Keratinocyte (primary cell): ENCODE data around the gene APMAP. TPM values are rescaled to one million over a fixed set of nuclear protein-coding genes. Genes with fewer than 3 reads are reported as not detected.

Experiments
- DNase-seq: peaks from one replicate; pipeline ENCODE4 v3.0.0-alpha.2; 2011; ENCODE audit warnings: low read depth, missing footprints, low spot score
- FAIRE-seq: peaks from 2 replicates; lab custom pipeline; 2011; peaks lifted over from hg19 to GRCh38; lab: Jason Lieb, UNC
- H2AFZ ChIP-seq: 2 replicates; pipeline ENCODE4 v1.6.0; 2012; ENCODE audit warnings: low read length, control low read depth, inconsistent platforms; ENCODE audit not compliant: control insufficient read depth
- H3K27ac ChIP-seq: 2 replicates; pipeline ENCODE4 v1.5.1; 2011; ENCODE audit warnings: low read length; ENCODE audit not compliant: control insufficient read depth, insufficient read depth
- H3K27me3 ChIP-seq: 3 replicates; pipeline ENCODE4 v1.6.0; 2011; ENCODE audit warnings: low read length; ENCODE audit not compliant: control insufficient read depth, insufficient read depth; ENCODE audit errors: extremely low read depth
- H3K36me3 ChIP-seq, 2 experiments: 2 replicates in 1 of 2; 3 replicates in 1 of 2; pipeline ENCODE4 v1.5.1; 2011; ENCODE audit warnings: low read length in 2 of 2, mild to moderate bottlenecking in 1 of 2; ENCODE audit not compliant: control insufficient read depth in 2 of 2, insufficient read depth in 2 of 2; ENCODE audit errors: extremely low read depth in 1 of 2
- H3K4me1 ChIP-seq: 3 replicates; pipeline ENCODE4 v1.5.1; 2011; ENCODE audit warnings: low read length; ENCODE audit not compliant: control insufficient read depth, insufficient read depth; ENCODE audit errors: extremely low read depth
- H3K4me2 ChIP-seq: 3 replicates; pipeline ENCODE4 v1.6.0; 2011; ENCODE audit warnings: low read depth, low read length; ENCODE audit not compliant: control insufficient read depth, insufficient read depth; ENCODE audit errors: extremely low read depth
- H3K4me3 ChIP-seq, 3 experiments: fragments of 200-600 bp in 1 of 3; sonication (generic) in 1 of 3; 2 replicates in 2 of 3; 3 replicates in 1 of 3; pipeline ENCODE4 v1.5.1; 2011 to 2016; ENCODE audit warnings: low read length in 3 of 3, mild to moderate bottlenecking in 3 of 3, control low read depth in 2 of 3, inconsistent platforms in 1 of 3, low read depth in 1 of 3, mixed read lengths in 1 of 3, mixed run types in 1 of 3, moderate library complexity in 1 of 3; ENCODE audit not compliant: control insufficient read depth in 2 of 3, insufficient read depth in 2 of 3; ENCODE audit errors: extremely low read depth in 1 of 3
- H3K79me2 ChIP-seq: 2 replicates; pipeline ENCODE4 v1.6.0; 2012; ENCODE audit warnings: low read length; ENCODE audit not compliant: control insufficient read depth, insufficient read depth
- H3K9ac ChIP-seq: 3 replicates; pipeline ENCODE4 v1.6.0; 2011; ENCODE audit warnings: low read length; ENCODE audit not compliant: control insufficient read depth, insufficient read depth; ENCODE audit errors: extremely low read depth
- H3K9me1 ChIP-seq: 3 replicates; pipeline ENCODE4 v1.6.0; 2011; ENCODE audit warnings: low read length; ENCODE audit not compliant: control insufficient read depth, insufficient read depth; ENCODE audit errors: extremely low read depth
- H3K9me3 ChIP-seq: 2 replicates; pipeline ENCODE4 v1.5.1; 2012; ENCODE audit warnings: low read depth, low read length; ENCODE audit not compliant: control insufficient read depth
- H4K20me1 ChIP-seq: 3 replicates; pipeline ENCODE4 v1.6.0; 2011; ENCODE audit warnings: low read length; ENCODE audit not compliant: control insufficient read depth, insufficient read depth; ENCODE audit errors: extremely low read depth
- CTCF ChIP-seq, 3 experiments: IDR thresholded peaks in 1 of 3; conservative IDR thresholded peaks in 1 of 3; optimal IDR thresholded peaks in 1 of 3; 2 replicates in 2 of 3; 3 replicates in 1 of 3; pipeline versions ENCODE3 to v1.5.1; 2011; ENCODE audit warnings: low read length in 3 of 3, mild to moderate bottlenecking in 3 of 3, moderate library complexity in 2 of 3, control low read depth in 1 of 3, inconsistent platforms in 1 of 3; ENCODE audit not compliant: insufficient read depth in 2 of 3; ENCODE audit errors: extremely low read depth in 1 of 3
- EZH2 ChIP-seq: IDR thresholded peaks from one replicate; pipeline ENCODE4 v1.6.1; 2012; ENCODE audit warnings: inconsistent platforms, mild to moderate bottlenecking, low read length, moderate library complexity
- dilution Hi-C: fragments of 300-500 bp; cut with MboI; formaldehyde crosslinking; loops from one replicate; pipeline ENCODE4 v1.7.0; 2020; ENCODE audit warnings: low sequenced_read_pairs; ENCODE audit not compliant: extremely low pct_ligation_motif_present
- polyA plus RNA-seq, 5 experiments: library from polyadenylated mRNA; depleted of rRNA in 3 of 5; stranded (reverse) in 3 of 5; stranded (forward) in 1 of 5; unstranded in 1 of 5; fragments of >200 nt; gene quantifications; 1 replicate in 1 of 5; 2 replicates in 3 of 5; 3 replicates in 1 of 5; pipeline versions ENCODE4 v1.2.1 to v1.2.3, GENCODE V29; 2011 to 2012; ENCODE audit warnings: missing spikeins in 2 of 5, low read depth in 1 of 5, low replicate concordance in 1 of 5

The APMAP gene
- polyA plus RNA-seq, 1 donor (not counting 4 experiments of a cell fraction or from before 2014, with no cell fraction given), result 48.9 TPM

GRCh38 chr20:24987244-24987643, 5.3 kb downstream of the APMAP start:
- no peak overlapping the region for H3K4me3 ChIP-seq
- H4K20me1 ChIP-seq, result no peaks in the 10 kb centered on the region
- no peaks in the 10 kb centered on the region for H3K9me3 ChIP-seq
- dilution Hi-C loops, result no loop called here
- H3K9me1 ChIP-seq, result no peaks in the 10 kb centered on the region
- peaks cover 33% of the 10 kb centered on the region for H3K79me2 ChIP-seq
- peaks cover 3% of the 10 kb centered on the region in 2 experiments for H3K36me3 ChIP-seq
- no peak overlapping the region for H2AFZ ChIP-seq
- no peak overlapping the region for H3K27ac ChIP-seq
- no peak for FAIRE-seq
- no peaks in the 10 kb centered on the region for H3K27me3 ChIP-seq
- no peak overlapping the region for H3K9ac ChIP-seq
- TF ChIP-seq CTCF (optimal IDR thresholded peaks at IDR 0.05 in 1 of 3, IDR thresholded peaks at IDR 0.05 in 1 of 3, conservative IDR thresholded peaks at IDR 0.05 in 1 of 3; ENCODE audit: extremely low read depth in 1 of 3, insufficient read depth in 2 of 3, low read length in 3 of 3) (no peak), EZH2 (no peak)
- H3K4me2 ChIP-seq, result no peak overlapping the region
- peaks cover 14% of the 10 kb centered on the region for H3K4me1 ChIP-seq
- no peak for DNase-seq

GRCh38 chr20:24986436-24987015, 6.0 kb downstream of the APMAP start:
- peaks cover 3 to 5% of the 10 kb centered on the region in 2 experiments for H3K36me3 ChIP-seq
- H3K9ac ChIP-seq, result no peak overlapping the region
- H3K4me1 ChIP-seq, result peaks cover 9% of the 10 kb centered on the region
- TF ChIP-seq EZH2 (no peak), CTCF (optimal IDR thresholded peaks at IDR 0.05 in 1 of 3, IDR thresholded peaks at IDR 0.05 in 1 of 3, conservative IDR thresholded peaks at IDR 0.05 in 1 of 3; ENCODE audit: extremely low read depth in 1 of 3, insufficient read depth in 2 of 3, low read length in 3 of 3) (no peak)
- no peak overlapping the region for H3K4me3 ChIP-seq
- no peak overlapping the region for H3K27ac ChIP-seq
- peaks cover 28% of the 10 kb centered on the region for H3K79me2 ChIP-seq
- H3K4me2 ChIP-seq, result no peak overlapping the region
- H4K20me1 ChIP-seq, result no peaks in the 10 kb centered on the region
- no peak overlapping the region for H2AFZ ChIP-seq
- dilution Hi-C loops, result no loop called here
- H3K9me3 ChIP-seq, result no peaks in the 10 kb centered on the region
- FAIRE-seq, result no peak
- no peaks in the 10 kb centered on the region for H3K27me3 ChIP-seq
- H3K9me1 ChIP-seq, result no peaks in the 10 kb centered on the region
- DNase-seq, result no peak
